SK-N-SH treated with all-trans-retinoic acid at 6 μM for 48 hours (cell line): ENCODE measurements around the gene ATP5F1D.

Experiments used
- ATAC-seq: fragments of 200-7000 bp; cut with Tn5 transposase; 3 replicates; pipeline ENCODE4 v1.9.1; 2020; ENCODE audit warnings: mild to moderate bottlenecking, moderate library complexity
- ARNTL ChIP-seq: fragments of 450-650 bp; formaldehyde crosslinking; IDR thresholded peaks from 2 replicates; pipeline ENCODE4 v1.5.0; 2020; ENCODE audit warnings: low read depth, mild to moderate bottlenecking, moderate library complexity, borderline replicate concordance
- BACH2 ChIP-seq: fragments of 250-450 bp; sonication (Bioruptor Pico); IDR thresholded peaks from 2 replicates; pipeline ENCODE4 v1.9.0; 2021; ENCODE audit warnings: mild to moderate bottlenecking, borderline replicate concordance
- CSDC2 ChIP-seq: fragments of 250-450 bp; sonication (Bioruptor Pico); IDR thresholded peaks from 2 replicates; pipeline ENCODE4 v1.5.0; 2020; ENCODE audit warnings: mild to moderate bottlenecking, moderate library complexity
- ESRRG ChIP-seq: fragments of 250-450 bp; sonication (Bioruptor Pico); IDR thresholded peaks from 2 replicates; pipeline ENCODE4 v1.6.1; 2021; ENCODE audit warnings: mild to moderate bottlenecking
- GLIS3 ChIP-seq: fragments of 250-450 bp; sonication (Bioruptor Pico); IDR thresholded peaks from 2 replicates; pipeline ENCODE4 v1.5.0; 2020; ENCODE audit warnings: mild to moderate bottlenecking, moderate library complexity
- OSR1 ChIP-seq: fragments of 250-450 bp; sonication (Bioruptor Pico); IDR thresholded peaks from 2 replicates; pipeline ENCODE4 v1.8.0; 2022; ENCODE audit warnings: moderate library complexity, mild to moderate bottlenecking, inconsistent platforms
- RARB ChIP-seq: fragments of 250-450 bp; sonication (Bioruptor Pico); IDR thresholded peaks from 2 replicates; pipeline ENCODE4 v1.8.0; 2021; ENCODE audit warnings: mild to moderate bottlenecking, moderate library complexity
- SNAI2 ChIP-seq: fragments of 250-450 bp; sonication (Bioruptor Pico); IDR thresholded peaks from 2 replicates; pipeline ENCODE4 v1.5.0; 2020; ENCODE audit warnings: mild to moderate bottlenecking, moderate library complexity
- TCF4 ChIP-seq: fragments of 250-450 bp; sonication (Bioruptor Pico); IDR thresholded peaks from 2 replicates; pipeline ENCODE4 v1.8.0; 2021; ENCODE audit warnings: mild to moderate bottlenecking, moderate library complexity, borderline replicate concordance
- TOX ChIP-seq: fragments of 250-450 bp; sonication (Bioruptor Pico); IDR thresholded peaks from 2 replicates; pipeline ENCODE4 v1.8.0; 2021; ENCODE audit warnings: mild to moderate bottlenecking, moderate library complexity, borderline replicate concordance
- ZC3H10 ChIP-seq: fragments of 250-450 bp; sonication (Bioruptor Pico); IDR thresholded peaks from 2 replicates; pipeline ENCODE4 v1.5.1; 2021; ENCODE audit warnings: mild to moderate bottlenecking, moderate library complexity
- ZFP3 ChIP-seq: fragments of 250-450 bp; sonication (Bioruptor Pico); IDR thresholded peaks from 2 replicates; pipeline ENCODE4 v1.5.0; 2020; ENCODE audit warnings: mild to moderate bottlenecking, moderate library complexity
- ZFP30 ChIP-seq: fragments of 450-650 bp; formaldehyde crosslinking; IDR thresholded peaks from 2 replicates; pipeline ENCODE4 v1.5.0; 2022; ENCODE audit warnings: mild to moderate bottlenecking, moderate library complexity
- ZNF70 ChIP-seq: fragments of 450-650 bp; formaldehyde crosslinking; IDR thresholded peaks from 2 replicates; pipeline ENCODE4 v1.5.0; 2020; ENCODE audit warnings: mild to moderate bottlenecking, moderate library complexity
- ZNF8 ChIP-seq: fragments of 450-650 bp; formaldehyde crosslinking; IDR thresholded peaks from 2 replicates; pipeline ENCODE4 v1.5.0; 2020; ENCODE audit warnings: mild to moderate bottlenecking, moderate library complexity
- TF ChIP-seq, protein P1 (sequence below): fragments of 250-450 bp; sonication (Bioruptor Pico); IDR thresholded peaks from 2 replicates; pipeline ENCODE4 v1.8.0; 2021; ENCODE audit warnings: low read depth, mild to moderate bottlenecking, moderate library complexity, borderline replicate concordance
- TF ChIP-seq, protein P2 (sequence below): fragments of 250-450 bp; sonication (Bioruptor Pico); IDR thresholded peaks from 2 replicates; pipeline ENCODE4 v1.8.0; 2020; ENCODE audit warnings: mild to moderate bottlenecking, moderate library complexity, borderline replicate concordance
- TF ChIP-seq, protein P3 (sequence below): fragments of 250-450 bp; sonication (Bioruptor Pico); IDR thresholded peaks from 2 replicates; pipeline ENCODE4 v1.5.1; 2020; ENCODE audit warnings: low read depth, mild to moderate bottlenecking, moderate library complexity

ATP5F1D gene

DNA sequence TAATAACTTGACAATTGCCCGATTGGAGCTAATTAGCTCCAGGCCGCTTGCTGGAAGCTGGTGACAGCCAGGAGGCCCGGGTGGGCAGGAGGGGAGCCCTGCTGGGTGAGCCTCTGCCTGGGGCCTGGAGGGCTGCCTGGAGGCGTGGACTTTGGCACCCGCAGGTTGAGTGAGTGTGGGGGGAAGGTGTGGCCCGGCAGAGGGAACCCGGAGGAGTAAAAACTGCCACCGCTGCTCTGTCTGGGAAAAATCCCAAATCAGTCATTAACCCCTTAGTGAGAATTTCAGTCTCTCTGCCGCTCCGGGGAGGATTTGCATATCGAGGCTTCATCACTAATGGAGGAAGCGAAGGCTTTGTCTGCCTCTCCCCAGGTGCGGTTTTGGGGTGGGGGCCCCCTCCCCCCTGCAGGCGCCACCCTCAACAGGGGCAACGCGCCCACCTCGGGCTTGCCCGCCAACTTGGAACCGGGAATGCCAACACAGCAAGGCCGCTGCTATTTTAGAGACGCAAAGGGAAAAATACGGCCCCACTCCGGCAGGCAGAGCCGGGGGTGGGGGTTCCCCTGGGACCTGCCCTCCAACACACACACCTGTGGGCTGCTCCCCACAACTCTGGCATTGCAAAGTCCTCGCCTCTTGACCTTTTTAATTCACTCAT, 50.3 kb downstream of the ATP5F1D start:
- ATAC-seq = no peak
- TF ChIP-seq, protein P1, sequence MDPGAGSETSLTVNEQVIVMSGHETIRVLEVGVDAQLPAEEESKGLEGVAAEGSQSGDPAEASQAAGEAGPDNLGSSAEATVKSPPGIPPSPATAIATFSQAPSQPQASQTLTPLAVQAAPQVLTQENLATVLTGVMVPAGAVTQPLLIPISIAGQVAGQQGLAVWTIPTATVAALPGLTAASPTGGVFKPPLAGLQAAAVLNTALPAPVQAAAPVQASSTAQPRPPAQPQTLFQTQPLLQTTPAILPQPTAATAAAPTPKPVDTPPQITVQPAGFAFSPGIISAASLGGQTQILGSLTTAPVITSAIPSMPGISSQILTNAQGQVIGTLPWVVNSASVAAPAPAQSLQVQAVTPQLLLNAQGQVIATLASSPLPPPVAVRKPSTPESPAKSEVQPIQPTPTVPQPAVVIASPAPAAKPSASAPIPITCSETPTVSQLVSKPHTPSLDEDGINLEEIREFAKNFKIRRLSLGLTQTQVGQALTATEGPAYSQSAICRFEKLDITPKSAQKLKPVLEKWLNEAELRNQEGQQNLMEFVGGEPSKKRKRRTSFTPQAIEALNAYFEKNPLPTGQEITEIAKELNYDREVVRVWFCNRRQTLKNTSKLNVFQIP (CRISPR knock-in tag) = no peak
- TF ChIP-seq, protein P2, sequence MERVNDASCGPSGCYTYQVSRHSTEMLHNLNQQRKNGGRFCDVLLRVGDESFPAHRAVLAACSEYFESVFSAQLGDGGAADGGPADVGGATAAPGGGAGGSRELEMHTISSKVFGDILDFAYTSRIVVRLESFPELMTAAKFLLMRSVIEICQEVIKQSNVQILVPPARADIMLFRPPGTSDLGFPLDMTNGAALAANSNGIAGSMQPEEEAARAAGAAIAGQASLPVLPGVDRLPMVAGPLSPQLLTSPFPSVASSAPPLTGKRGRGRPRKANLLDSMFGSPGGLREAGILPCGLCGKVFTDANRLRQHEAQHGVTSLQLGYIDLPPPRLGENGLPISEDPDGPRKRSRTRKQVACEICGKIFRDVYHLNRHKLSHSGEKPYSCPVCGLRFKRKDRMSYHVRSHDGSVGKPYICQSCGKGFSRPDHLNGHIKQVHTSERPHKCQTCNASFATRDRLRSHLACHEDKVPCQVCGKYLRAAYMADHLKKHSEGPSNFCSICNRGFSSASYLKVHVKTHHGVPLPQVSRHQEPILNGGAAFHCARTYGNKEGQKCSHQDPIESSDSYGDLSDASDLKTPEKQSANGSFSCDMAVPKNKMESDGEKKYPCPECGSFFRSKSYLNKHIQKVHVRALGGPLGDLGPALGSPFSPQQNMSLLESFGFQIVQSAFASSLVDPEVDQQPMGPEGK (CRISPR knock-in tag) = no peak
- TF ChIP-seq ZNF70 (CRISPR knock-in tag) (no peak), ARNTL (CRISPR knock-in tag) (no peak), CSDC2 (CRISPR knock-in tag) (no peak), ZC3H10 (CRISPR knock-in tag) (no peak), ZNF8 (CRISPR knock-in tag) (no peak), BACH2 (CRISPR knock-in tag) (no peak)
- TF ChIP-seq, protein P3, sequence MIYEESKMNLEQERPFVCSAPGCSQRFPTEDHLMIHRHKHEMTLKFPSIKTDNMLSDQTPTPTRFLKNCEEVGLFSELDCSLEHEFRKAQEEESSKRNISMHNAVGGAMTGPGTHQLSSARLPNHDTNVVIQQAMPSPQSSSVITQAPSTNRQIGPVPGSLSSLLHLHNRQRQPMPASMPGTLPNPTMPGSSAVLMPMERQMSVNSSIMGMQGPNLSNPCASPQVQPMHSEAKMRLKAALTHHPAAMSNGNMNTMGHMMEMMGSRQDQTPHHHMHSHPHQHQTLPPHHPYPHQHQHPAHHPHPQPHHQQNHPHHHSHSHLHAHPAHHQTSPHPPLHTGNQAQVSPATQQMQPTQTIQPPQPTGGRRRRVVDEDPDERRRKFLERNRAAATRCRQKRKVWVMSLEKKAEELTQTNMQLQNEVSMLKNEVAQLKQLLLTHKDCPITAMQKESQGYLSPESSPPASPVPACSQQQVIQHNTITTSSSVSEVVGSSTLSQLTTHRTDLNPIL (CRISPR knock-in tag) = no peak

DNA sequence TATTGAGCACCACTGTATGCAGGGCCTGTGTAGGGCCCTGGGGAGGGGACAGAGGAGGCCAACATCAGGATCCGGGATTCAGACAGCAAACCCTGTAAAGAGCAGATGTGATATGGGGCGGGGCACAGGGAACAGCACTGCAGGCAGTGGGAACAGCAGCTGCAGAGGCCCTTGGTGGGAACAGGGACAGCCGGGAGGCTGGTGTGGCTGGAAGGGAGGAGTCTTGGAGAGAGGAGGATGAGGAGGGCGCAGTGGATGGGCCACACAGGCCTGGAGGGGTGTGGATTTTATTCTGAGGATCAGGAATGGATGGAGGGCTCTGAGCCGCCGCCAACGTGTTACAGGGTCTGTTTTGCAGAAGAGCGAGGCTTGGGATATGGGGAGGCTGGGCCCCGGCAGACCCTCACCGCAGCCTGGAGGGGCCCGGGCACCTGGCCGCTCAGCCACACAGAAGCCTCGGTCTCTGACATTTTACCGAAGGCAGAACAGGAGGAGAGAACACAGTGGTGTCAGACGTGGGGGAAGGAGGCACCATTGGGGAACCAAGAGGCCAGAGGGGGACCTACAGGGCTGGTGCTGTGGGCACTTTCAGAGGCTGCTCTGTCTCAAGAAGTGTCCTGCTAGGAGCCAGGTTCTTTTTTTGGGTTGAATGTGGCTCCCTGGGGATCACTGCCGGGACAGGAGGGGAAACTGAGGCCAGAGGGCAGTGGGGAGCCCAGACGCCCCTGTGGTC, 51.0 kb downstream of the ATP5F1D start:
- TF ChIP-seq ZFP3 (CRISPR knock-in tag) (no peak), ZNF8 (CRISPR knock-in tag) (no peak), TCF4 (no peak), ZC3H10 (CRISPR knock-in tag) (no peak), ARNTL (CRISPR knock-in tag) (no peak), RARB (CRISPR knock-in tag) (no peak), SNAI2 (CRISPR knock-in tag) (no peak), ESRRG (no peak)
- TF ChIP-seq, protein P2 (CRISPR knock-in tag) = no peak
- TF ChIP-seq, protein P1 (CRISPR knock-in tag) = no peak
- TF ChIP-seq, all 23 proteins: peak for 0
- ATAC-seq = no peak

DNA sequence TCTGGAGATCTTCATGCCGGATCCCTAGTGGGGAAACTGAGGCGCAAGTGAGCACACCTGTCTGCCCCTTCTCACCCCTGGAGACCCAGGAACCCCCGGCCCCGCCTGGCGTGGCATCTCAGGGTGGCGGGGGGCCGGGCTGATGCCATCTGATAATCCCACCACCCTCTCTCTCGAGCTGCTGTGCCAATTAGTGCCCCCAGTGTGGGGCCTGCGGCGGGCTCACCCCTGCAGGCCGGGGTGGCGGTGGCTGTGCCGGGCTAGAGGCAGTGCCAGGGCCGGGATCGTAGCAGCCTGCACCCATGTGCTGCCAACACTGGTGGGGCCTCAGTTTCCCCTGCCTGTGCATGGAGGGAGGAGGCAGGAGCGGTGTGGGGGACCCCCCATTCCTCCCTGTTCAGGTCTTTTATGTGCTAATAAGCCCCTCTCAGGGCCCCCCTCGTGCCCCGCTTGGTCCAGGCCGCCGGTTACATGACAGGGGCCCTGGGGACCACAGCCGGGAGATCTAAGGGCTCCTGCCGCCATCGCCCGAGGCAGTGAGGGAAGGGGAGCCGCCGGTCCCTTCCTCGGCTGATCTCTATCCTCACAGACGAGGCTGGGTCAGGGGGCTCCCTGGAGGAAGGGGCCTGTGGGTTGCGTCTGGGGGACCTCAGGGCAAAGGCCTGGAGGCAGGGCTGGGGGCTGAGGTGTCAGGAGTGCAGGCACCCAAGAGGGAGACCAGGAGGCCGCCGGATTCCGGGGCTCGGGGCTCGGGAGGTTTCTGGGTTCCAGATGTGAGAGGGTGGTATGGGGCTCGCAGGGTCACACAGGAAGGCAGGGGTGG, 52.4 kb downstream of the ATP5F1D start:
- ATAC-seq = no peak
- TF ChIP-seq, protein P3 (CRISPR knock-in tag) = no peak
- no peak for TF ChIP-seq OSR1 (CRISPR knock-in tag)
- TF ChIP-seq, protein P1 (CRISPR knock-in tag) = no peak
- TF ChIP-seq TOX (CRISPR knock-in tag) = no peak
- no peak for TF ChIP-seq ZC3H10 (CRISPR knock-in tag)
- TF ChIP-seq GLIS3 (CRISPR knock-in tag) = no peak
- TF ChIP-seq ZFP30 (CRISPR knock-in tag) = no peak
- no peak for TF ChIP-seq TCF4
- no peak for TF ChIP-seq SNAI2 (CRISPR knock-in tag)
- no peak for TF ChIP-seq ARNTL (CRISPR knock-in tag)
- TF ChIP-seq, protein P2 (CRISPR knock-in tag) = no peak
